GM19463 (cell line): ENCODE measurements around the gene NPB.
A peak's percentile ranks its signal among the peaks of the same experiment; 100 is the strongest.

Experiments used
- ATAC-seq: cut with Tn5 transposase; IDR thresholded peaks from one replicate; pipeline ENCODE4 v1.9.1; 2021; ENCODE audit warnings: mild to moderate bottlenecking, moderate library complexity; ENCODE audit not compliant: unreplicated experiment

NPB gene

DNA sequence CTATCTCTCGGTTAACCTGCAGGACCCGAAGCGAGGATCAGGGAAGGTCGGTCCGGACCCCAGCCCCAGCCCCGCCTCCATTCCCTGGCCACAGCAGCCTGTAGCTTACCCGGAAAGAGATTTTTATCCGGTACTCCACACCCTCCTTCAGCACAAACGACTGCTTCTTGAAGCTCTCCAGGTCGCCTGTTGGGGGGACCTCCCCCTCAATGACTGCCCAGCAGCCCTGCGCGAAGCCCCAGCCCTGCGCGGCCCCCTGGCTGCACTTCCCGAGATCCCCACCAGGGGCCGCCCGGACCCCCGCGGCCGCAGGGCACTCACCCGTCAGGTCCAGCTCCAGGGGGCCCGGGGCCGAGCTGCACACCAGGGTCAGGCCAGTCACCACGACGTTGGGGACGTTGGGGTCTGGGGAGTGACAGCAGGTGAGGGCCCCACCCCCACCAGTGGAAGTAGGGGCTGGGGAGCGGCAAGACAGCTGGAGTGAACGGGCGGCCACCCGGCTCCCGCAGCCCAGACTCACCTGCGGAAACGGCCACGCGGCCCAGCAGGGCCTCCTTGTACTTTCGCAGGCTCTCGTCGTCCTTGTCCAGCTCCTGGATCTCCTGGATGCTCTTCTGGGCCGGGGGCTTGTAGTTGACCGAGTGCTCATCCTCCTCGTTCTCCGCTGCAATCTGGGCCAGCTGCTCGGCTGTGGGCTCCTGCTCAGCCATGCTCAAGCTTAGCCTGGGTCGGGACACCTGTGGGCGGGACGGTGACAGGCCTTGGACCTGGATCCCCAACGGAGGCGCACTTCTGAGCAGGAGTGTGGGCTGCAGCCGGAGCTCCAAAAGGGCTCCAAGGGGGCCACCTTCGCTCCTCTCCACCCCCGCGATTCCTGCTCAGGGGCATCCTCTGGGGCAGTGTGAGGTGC, 32.6 kb upstream of the NPB start:
- ATAC-seq, result no peak

DNA sequence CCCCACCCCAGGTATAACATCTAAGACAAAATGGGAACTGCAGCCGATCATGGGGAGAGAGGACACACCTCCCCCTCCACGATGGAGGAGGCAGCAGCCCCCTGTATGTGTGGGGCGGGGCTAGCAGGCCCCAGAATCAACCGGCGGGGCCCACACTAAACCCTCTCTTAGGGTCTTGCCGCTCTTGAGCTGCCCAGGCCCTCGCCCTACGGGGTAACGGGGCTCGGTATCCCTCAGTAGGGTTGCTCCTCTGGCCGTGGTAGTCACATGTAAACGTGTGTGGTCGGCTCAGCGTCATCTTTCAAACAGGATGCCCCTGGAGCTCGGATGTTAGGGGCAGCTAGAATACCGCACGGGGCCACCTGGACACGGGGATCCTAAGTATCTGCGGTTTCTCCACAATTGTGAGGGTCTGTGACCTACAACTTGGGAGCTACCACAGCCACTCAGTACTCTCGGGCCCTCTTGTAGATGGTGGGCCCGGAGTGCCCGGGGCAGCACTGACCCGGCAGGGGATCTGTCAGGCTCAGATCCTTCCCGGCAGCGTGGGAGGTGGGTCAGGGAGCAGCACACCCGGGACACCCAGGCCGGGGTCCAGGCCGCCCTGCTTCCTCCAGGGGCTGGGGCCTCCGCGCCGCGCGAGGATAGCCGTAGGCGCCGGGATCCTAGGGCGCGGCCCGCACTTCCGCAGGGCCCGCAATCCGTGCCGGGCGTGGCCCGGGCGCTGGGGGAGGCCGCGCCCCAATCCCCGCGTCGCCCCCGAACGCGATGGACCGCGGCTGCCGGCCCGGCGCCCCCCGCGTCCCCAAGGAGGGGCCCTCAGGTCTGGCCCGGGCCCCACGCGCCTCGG, 31.7 kb upstream of the NPB start:
- peak; percentile 3 for ATAC-seq

DNA sequence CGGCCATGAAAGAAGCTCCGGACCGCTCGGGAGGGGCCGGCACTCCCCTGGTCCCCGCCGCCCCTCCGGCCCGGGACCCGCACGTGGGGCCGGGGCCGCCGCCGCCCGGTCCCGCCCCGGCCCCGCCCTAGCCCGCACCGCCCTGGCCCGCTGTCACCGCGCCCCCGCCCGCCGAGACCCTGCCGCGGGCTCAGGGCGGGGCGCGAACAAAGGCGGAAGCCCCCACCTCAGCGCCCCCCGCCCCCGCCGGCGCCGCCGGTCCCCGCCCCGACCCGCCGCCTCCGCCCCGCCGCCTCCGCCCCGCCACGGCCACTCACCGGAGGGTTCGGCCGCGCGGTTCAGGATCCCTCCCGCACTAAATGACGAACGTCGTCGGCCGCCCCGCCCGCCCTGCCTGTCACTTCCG, 31.1 kb upstream of the NPB start, which contains the start of gene ARHGDIA:
Gene ARHGDIA, minus strand, starts transcription at position 357 of the 406 bp plus-strand sequence. CDS start 1,407 bp downstream, outside the sequence.
- peak; percentile 34 for ATAC-seq

DNA sequence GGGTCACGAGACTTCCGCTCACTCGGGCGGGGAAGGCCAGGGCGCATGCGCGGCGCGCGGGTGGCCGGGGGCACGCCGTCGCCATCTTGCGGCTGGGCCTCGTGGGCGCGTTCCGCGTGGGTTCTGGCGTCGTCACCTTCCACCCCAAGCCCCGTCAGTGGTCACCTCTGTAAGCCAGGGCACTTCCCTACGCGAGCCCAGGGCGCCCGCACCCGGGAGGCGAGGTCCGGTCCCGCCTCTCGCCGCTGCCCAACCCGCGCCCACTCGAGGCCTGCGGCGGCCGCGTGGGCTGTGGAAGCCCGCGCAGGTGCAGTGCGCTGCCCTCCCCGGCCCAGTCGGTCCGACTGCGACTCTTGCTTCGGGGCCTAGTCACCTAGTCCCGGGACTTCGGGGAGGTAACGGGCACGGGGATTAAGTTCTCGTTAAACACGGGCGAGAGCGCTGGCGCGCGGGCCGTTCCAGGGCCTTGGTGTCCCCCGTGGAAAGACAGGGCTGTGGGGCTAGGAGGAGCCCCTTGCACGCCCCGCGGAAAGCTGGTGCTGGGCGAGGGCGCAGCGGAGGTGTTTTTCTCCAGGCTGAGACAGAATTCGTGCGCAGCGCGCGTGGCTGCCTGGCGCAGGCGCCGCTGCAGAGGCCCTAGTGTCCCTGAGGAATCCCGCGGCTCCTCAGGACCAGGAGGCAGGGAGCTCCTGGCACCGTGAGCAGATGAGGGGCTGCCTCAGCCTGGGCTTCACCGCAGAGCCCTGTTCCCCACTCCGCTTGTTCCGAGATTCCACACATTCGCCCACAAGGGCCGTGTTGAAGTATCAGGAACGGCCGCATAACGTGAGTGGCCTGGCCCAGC, 30.4 kb upstream of the NPB start:
- peak; percentile 50 for ATAC-seq

DNA sequence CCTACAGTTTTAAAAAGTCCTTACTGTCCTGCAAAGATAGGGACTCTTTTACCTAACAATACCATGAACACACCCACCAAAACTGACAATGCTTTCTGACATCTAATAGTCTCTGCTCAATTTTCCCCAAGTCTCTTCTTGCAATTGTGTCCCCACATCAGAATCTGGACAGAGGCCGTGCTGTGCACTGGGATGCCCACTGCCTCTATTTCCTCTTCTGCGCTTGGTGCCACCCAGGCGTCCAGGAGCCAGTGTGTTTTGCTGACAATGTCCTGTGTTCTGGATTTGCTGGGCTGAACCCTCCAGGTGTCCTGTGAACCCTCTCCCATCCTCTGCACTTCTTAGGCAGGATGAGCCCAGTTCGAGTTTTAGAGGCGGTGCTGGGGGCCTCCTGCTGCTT, 24.5 kb upstream of the NPB start:
- no peak for ATAC-seq

DNA sequence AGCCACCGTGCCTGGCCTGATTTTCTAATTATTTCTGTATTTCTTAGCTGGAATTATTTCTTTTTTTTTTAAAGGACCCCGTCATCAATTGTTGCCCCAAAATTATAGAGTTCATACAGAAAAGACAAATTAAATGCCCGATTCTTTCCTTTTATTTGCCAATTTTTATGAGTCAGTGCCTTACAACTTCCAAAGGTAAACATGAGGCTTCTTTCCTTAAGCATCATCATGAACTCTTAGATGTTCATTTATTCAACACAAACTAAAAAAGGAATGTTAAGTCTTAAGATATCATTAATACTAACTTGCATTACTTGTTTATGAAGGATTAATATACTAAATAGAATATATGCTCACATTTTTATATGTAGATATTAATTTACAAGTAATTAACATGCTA, 23.7 kb upstream of the NPB start:
- no peak for ATAC-seq

DNA sequence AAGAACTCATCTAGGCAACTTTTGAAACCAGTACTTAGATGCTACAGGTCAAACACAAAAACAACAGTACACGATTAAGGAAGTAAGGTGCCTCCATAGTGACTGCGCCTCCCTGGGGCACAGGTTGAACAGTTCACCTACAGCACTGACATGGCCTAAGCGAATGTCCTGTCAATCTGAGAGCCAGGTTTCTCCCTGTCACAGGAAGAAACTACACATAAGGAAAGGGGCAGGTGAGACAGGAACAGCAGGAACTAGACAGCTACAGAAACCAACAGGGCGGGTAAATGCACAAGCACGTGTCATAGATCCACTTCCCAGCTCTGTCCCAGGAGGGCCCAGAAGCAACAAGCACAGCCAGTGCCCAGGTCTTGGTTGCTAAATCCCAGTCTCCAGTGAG, 22.9 kb upstream of the NPB start:
- ATAC-seq, result no peak

DNA sequence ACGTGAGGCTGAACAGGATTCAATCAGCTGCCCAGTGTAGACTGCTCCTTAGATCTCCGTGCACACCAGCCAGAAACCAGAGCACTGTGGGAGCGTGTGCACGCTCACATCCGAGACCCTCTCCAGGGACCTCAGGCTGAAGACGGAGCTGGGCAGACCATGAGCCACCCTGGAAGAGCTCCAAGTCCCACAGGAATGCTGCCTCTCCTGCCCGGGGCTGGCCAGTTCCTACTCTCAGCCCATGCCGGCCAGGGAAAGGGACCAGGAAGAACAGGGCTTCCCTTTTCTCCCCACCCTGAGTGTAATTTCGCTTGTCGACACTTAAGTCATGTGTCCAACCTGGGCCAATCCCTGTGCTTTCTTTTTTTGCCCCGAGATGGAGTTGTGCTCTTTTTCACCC, 17.5 kb upstream of the NPB start:
- ATAC-seq, result no peak

DNA sequence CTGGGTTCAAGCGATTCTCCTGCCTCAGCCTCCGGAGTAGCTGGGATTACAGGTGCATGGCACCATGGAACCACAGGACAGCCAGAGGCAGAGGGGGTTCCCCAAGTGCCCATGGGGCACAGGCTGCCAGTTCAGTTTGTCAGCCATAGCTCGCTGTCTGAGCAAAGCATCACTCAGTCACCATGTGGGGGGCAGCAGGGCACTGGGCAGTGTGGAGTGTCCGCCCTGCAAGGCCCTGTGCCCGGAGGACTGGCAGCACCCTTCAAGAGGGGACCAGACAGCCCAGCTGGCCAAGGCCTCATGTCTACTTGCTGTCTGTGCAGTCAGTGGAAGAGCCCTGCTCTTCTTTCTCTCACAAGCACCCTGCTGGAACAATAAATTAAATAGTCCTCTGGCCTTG, 17.1 kb upstream of the NPB start:
- no peak for ATAC-seq

DNA sequence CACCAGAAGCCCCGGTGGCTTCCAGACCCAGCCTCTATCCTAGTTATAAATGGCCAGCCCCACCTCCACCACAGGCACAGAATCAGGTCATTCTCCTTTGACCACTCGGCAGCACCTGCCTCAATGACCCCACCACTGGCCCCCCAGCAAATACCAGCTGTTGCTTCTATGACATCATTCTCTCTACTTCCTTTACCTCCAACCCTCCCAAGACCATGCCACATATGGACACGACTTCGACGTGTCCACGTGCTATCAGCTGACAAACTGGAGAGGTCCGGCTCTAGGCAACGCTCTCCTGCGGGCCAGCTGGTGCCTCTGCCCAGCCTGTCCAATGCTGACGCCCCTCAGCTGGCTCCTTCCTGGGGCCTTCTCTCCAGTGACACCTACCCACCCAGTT, 16.6 kb upstream of the NPB start:
- no peak for ATAC-seq

DNA sequence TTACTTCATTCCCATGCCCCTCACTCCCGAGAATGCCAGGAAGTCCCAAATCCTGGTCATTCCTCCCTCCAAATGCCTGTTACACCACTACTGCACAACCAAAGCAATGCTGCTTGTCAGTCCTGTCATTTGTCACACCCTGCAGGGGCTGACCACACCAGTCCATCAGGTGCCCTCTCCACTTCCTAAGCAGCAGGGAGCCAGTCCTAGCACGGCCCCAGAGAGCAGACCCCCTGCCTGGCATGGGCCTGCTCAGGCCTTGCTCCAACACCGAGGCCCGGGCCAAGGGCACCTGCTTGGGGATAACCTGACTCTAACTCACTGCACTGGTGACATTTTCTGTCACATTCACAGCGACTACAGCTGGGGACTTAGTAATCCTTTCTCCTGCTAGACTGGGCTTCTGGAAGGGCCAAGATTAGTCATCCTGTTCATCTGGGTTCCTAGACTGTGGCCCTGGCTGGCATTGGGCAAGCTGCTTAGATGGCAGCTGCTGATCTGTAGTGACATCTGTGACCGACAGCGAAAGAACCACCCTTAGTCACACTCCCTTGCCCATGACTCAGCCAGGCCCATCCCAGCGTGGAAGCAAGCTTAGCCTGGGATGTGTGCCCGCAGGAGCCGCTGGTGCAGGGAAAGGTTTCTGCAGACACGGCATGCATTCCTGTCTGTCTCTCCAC, 16.0 kb upstream of the NPB start:
- ATAC-seq, result no peak

DNA sequence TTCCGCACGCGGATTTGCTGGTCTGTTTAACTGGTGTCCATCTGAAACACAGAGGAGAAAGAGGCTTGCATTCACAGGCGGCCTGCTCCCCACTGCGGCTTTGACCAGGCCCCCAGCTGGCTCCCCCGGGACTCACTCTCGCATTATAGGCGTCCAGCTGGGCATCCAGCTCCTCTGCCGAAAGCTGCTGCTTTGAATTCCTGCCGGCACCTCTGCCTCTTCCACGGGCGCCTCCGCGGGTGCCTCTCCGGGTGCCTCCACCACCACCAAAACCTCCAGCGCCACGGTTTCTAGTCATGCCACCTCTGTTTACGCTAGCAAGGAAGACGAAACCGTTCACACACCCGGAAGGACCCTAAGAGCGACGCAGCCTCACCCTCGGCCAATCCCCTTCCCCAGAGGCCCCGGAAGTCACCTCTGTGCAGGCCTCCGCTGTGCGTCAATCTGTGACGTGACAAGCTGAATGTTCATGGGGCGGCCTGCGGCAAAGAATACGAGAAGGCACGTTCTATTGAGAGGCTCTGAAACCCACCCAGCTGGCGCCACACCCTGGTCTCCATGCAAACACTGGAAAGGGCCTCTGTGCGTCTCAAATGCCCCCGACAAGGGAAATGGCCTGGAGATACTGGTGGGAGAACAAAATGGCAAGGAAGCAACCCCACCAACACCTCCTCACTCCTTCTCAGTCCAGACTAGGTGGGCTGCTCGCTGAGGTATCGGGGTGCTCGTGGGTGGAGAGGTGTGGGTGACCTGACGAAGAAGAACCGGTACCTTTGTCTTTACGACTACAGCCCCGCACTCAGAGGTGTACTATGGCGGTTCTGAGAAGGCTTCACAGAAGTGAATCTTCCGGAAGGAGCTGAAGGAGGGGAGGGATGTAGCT, 13.7 kb upstream of the NPB start:
- no peak for ATAC-seq

DNA sequence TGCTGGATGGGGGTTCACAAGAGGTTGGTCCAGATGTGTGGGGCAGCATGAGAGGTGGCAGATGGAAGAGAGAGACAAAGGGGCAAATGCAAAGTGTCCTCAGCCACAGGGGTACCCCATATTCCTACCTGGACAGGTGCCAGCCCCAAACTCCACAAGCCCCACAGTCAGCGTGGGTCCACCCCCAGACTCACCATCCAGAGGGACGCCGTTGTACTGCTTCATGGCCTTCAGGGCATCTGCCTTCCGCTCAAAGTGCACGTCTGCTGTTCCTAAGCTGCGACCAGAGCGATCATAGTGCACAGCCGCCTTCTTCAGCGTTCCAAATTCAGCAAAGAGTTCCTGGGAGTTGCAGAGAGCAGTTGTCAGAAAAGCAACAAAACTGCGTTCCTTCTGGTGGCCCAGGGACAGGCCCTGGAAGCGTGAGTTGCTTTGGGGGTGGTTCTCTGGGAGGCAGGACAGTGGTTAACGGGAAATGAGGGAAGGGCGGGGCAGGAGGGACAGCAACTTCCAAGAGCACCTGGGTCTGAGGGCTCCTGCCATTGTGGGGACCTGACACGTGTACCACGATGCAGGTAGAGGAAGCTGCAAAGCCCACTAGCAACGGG, 12.9 kb upstream of the NPB start:
- no peak for ATAC-seq

DNA sequence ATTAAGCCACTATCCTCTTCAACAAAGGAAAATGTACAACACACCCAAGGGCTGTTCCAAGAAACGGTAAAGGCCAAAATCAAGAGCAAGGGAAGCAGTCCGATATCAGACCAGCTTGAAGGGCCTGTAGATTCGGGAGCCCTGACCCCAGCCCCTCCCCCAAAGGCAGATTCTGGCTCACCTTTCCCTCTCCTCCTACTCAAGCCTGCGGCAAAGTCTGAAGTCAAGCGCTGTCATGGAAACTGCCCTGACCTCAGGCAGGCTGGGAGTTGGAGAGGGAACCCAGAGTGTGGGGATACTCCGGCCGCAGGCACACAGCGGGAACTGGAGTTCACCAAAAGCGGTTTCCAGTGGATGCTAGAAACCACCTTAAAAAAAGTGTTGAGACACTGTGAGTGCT, 12.4 kb upstream of the NPB start:
- no peak for ATAC-seq

DNA sequence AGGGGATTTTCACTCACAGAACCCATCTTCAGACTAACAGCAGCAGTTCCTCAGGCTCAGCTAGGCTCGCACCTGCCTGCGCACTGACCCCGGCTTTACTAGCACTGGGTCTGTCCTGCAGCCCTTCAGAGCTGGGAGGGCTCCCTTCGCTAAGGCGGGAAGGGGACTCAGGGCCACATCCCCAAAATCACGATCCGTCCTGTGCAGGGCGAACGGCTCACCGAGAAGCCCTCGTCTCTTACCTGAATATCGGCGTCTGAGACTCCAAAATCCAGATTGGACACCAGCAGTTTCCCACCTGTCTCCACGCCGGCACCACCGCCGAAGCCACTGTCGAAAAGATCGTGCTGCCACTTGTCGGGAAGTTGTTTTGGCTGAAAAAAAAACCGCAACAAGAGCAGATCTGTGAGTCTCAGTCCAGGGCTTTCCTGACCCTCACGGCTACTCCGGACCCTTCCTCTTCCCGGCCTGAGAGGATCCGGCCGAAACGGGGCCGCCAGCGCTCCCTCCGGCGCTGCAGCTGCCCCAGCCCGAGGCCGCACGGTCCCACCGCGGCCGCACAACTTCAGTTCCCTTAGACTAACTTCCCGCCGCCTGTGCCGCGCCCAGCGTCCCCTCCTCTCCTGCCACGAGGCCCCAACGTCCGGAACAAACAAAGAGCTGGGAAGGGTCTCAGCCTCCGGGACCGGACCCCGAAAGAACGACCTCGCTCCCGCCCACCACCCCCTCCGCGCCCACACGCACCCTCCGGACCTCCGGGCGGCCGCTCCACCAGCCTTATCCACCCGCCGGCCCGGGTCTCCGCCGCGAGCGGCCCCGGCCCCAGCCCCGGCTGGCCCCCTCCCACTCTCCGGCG, 11.4 kb upstream of the NPB start:
- ATAC-seq, result no peak

DNA sequence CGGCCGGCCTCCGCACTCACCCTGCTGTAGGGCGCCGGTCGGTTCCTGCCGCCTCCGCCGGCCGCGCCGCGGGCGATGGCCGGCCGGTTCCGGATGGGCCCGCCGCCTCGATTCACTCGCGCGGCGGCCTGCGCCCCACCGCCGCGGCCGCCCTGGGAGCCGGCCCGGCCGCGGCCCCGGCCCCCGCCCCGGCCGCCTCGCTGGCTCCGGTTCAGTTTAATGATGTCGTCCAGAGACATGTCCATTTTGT, 10.8 kb upstream of the NPB start:
- ATAC-seq, result peak; percentile 7

DNA sequence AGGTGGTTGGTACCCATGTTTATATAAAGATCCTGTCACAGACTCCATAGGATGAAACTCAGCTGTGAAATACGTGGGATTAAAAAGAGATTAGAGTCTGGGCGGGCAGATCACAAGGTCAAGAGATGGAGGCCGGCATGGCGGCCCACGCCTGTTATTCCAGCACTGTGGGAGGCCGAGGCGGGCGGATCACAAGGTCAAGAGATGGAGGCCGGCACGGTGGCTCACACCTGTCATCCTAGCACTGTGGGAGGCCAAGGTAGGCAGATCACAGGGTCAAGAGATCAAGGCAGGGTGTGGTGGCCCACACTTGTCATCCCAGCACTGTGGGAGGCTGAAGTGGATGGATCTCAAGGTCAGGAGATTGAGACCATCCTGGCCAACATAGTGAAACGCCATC, 6.6 kb upstream of the NPB start:
- no peak for ATAC-seq
